HG02840 (cell line): ENCODE results near the gene IFT88.
"Not testable (repeated sequence)": the region's sequence is repeated elsewhere in the genome, so short reads cannot be mapped to it uniquely, and the experiment has no call there.

ENCODE experiments used
- ATAC-seq: cut with Tn5 transposase; IDR thresholded peaks from one replicate; pipeline ENCODE4 v1.9.1; 2021; ENCODE audit warnings: mild to moderate bottlenecking, moderate library complexity, moderate number of reproducible peaks; ENCODE audit not compliant: unreplicated experiment, low FRiP score

IFT88 gene

GRCh38 chr13:20623000-20623399 is 56.0 kb downstream of the IFT88 start:
- ATAC-seq, result no peak

- ATAC-seq, result no peak
Observed at GRCh38 chr13:20624213-20624612, 57.3 kb downstream of the IFT88 start.

GRCh38 chr13:20633802-20634201 is 66.8 kb downstream of the IFT88 start:
- ATAC-seq, result no peak

- ATAC-seq, result no peak
Observed at GRCh38 chr13:20636079-20636478, 69.1 kb downstream of the IFT88 start.

- ATAC-seq, result no peak
Observed at GRCh38 chr13:20637811-20638210, 70.9 kb downstream of the IFT88 start.

- ATAC-seq, result no peak
Observed at GRCh38 chr13:20647758-20648157, 80.8 kb downstream of the IFT88 start.

GRCh38 chr13:20652946-20653345 is 86.0 kb downstream of the IFT88 start:
- ATAC-seq, result no peak

GRCh38 chr13:20654156-20654555 is 87.2 kb downstream of the IFT88 start:
- no peak for ATAC-seq

- ATAC-seq, result no peak
Observed at GRCh38 chr13:20658451-20659040, 91.6 kb downstream of the IFT88 start.

GRCh38 chr13:20664351-20664750 is 97.4 kb downstream of the IFT88 start:
- ATAC-seq, result no peak

- no peak for ATAC-seq
Observed at GRCh38 chr13:20666948-20667347, 100.0 kb downstream of the IFT88 start.

GRCh38 chr13:20667857-20668437 is 101.0 kb downstream of the IFT88 start:
- ATAC-seq, result no peak

- no peak for ATAC-seq
Observed at GRCh38 chr13:20669162-20669561, 102.2 kb downstream of the IFT88 start.

- ATAC-seq, result no peak
Observed at GRCh38 chr13:20671789-20672188, 104.8 kb downstream of the IFT88 start.

GRCh38 chr13:20672772-20673171 is 105.8 kb downstream of the IFT88 start:
- no peak for ATAC-seq

GRCh38 chr13:20673715-20674114 is 106.8 kb downstream of the IFT88 start:
- ATAC-seq, result no peak

- no peak for ATAC-seq
Observed at GRCh38 chr13:20676213-20676612, 109.3 kb downstream of the IFT88 start.

GRCh38 chr13:20678606-20679005 is 111.6 kb downstream of the IFT88 start:
- ATAC-seq, result not testable (repeated sequence)

- no peak for ATAC-seq
Observed at GRCh38 chr13:20679879-20680278, 112.9 kb downstream of the IFT88 start.

GRCh38 chr13:20680416-20681080 is 113.6 kb downstream of the IFT88 start:
- no peak for ATAC-seq

GRCh38 chr13:20681481-20681880 is 114.5 kb downstream of the IFT88 start:
- not testable (repeated sequence) for ATAC-seq

GRCh38 chr13:20682061-20682460 is 115.1 kb downstream of the IFT88 start:
- ATAC-seq, result no peak
